HG03095 (cell line): Measurements from ENCODE around the gene SRPK1.
"Not testable (repeated sequence)": the region's sequence is repeated elsewhere in the genome, so short reads cannot be mapped to it uniquely, and the experiment has no call there.

ENCODE experiments used
- ATAC-seq: cut with Tn5 transposase; IDR thresholded peaks from one replicate; pipeline ENCODE4 v1.9.1; 2021; ENCODE audit warnings: moderate library complexity; ENCODE audit not compliant: unreplicated experiment

Gene SRPK1

GRCh38 chr6:35931873-35932272 is 11.0 kb upstream of the SRPK1 start:
- not testable (repeated sequence) for ATAC-seq

- ATAC-seq: no peak
Measured at GRCh38 chr6:35931120-35931561, 10.2 kb upstream of the SRPK1 start.

GRCh38 chr6:35929601-35930000 is 8.7 kb upstream of the SRPK1 start:
- ATAC-seq: no peak

GRCh38 chr6:35926509-35927215 is 5.8 kb upstream of the SRPK1 start:
- no peak for ATAC-seq

GRCh38 chr6:35925961-35926360 is 5.1 kb upstream of the SRPK1 start:
- no peak for ATAC-seq

- ATAC-seq: no peak
Measured at GRCh38 chr6:35924146-35924545, 3.2 kb upstream of the SRPK1 start.

DNA sequence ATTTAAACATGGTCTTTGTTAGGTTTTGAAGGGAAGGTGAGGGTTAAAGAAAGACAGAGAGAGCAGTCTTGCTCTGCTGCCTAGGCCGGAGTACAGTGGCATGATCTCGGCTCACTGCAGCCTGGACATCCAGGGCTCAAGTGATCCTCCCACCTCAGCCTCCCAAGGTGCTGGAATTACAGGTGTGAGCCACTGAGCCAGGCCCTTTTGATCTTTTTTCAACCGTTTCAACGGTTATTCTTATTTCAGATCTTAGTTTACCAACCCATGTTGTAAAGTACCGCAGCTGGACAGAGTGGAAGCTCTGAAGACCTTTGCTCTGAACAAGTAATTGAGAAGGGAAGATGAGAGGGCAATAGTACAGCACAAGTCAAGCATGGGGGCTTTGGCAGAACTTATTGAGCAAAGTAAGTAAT is 1.2 kb upstream of the SRPK1 start:
- no peak for ATAC-seq

- ATAC-seq: peak; percentile 24
Measured at GRCh38 chr6:35919827-35920751, 809 bp downstream of the SRPK1 start.

GRCh38 chr6:35919085-35919826 is 1.6 kb downstream of the SRPK1 start:
- ATAC-seq: peak; percentile 27

GRCh38 chr6:35916893-35917292 is 4.0 kb downstream of the SRPK1 start:
- not testable (repeated sequence) for ATAC-seq

- no peak for ATAC-seq
Measured at GRCh38 chr6:35916056-35916455, 4.8 kb downstream of the SRPK1 start.

GRCh38 chr6:35914536-35914935 is 6.4 kb downstream of the SRPK1 start:
- no peak for ATAC-seq

GRCh38 chr6:35911871-35912653 is 8.8 kb downstream of the SRPK1 start:
- no peak for ATAC-seq

- not testable (repeated sequence) for ATAC-seq
Measured at GRCh38 chr6:35909571-35909970, 11.3 kb downstream of the SRPK1 start.

DNA sequence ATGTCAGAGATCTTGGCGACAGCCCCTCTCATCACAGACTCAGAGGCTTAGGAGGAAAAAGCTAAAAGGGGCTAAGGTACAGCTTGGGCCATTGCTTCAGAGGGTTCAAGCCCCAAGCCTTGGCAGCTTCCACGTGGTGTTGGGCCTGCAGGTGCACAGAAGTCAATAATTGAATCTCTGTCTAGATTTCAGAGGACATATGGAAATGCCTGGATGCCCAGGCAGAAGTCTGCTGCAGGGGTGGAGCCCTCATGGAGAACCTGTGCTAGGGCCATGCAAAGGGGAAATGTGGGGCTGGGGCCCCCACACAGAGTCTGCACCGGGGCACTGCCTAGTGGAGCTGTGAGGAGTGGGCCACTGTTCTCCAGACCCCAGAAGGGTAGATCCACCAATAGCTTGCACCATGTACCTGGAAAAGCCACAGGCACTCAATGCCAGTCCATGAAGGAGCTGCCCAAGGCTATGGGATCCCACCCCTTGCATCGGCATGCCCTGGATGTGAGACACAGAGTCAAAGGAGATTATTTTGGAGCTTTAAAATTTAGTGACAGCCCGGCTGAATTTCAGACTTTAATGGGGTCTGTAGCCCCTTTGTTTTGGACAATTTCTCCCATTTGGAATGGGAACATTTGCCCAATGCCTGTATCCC is 12.0 kb downstream of the SRPK1 start:
- ATAC-seq: not testable (repeated sequence)

- no peak for ATAC-seq
Measured at GRCh38 chr6:35907750-35908149, 13.1 kb downstream of the SRPK1 start.

GRCh38 chr6:35906499-35906846 is 14.4 kb downstream of the SRPK1 start:
- ATAC-seq: no peak

GRCh38 chr6:35905841-35906498 is 14.9 kb downstream of the SRPK1 start:
- ATAC-seq: no peak

DNA sequence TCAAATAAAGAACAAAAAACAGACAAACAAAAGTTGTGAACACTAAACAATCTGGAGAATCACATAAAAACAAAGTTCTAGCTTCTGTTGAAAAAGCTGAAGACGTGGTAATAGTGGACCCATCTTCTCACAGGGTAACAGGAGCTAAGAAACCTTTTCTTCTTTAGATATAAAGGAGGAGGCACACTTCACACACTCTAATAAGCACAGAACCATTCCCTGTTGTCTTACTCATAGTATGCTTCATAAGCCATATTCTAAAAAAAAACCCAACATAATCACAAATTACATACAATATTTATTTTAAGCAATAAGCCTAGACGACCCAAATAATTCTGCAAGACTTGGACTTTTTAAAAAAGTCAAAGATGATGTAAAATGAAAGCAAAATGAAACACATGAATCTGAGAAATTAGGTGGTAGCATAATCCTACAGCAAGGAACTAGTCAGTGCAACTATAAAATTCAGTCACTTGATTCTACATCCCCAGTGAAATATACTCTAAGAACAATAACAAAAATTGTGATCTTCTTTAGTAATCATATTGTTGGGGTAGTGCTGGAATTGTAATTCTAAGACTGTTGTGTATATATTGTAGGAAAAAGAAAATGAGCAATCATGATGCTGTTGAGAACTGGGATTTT is 15.6 kb downstream of the SRPK1 start:
- no peak for ATAC-seq
